Fibroblast of lung (primary cell): ENCODE data around the gene CST7.
"Not testable (repeated sequence)": the region's sequence is repeated elsewhere in the genome, so short reads cannot be mapped to it uniquely, and the experiment has no call there.

Experiments used
- CTCF ChIP-seq, 2 donors: IDR thresholded peaks in 1 of 2; conservative IDR thresholded peaks in 1 of 2; 1 replicate in 1 of 2; 2 replicates in 1 of 2; pipeline ENCODE4 v1.5.1; 2011 to 2012; ENCODE audit warnings: low read length in 2 of 2, control low read depth in 1 of 2, inconsistent platforms in 1 of 2, low read depth in 1 of 2, mild to moderate bottlenecking in 1 of 2
- EZH2 ChIP-seq: IDR thresholded peaks from 2 replicates; pipeline ENCODE4 v1.5.1; 2012; ENCODE audit warnings: low read length, control low read depth, mild to moderate bottlenecking; ENCODE audit errors: missing control alignments

- TF ChIP-seq CTCF (conservative IDR thresholded peaks at IDR 0.05 in 1 of 2, IDR thresholded peaks at IDR 0.05 in 1 of 2; ENCODE audit: low read depth in 1 of 2, low read length in 2 of 2); EZH2: not testable (repeated sequence)
Observed at GRCh38 chr20:25001323-25001722, 52.3 kb downstream of the CST7 start.
